NCI-H1092 treated with DMSO at 0.1 percent for 48 hours (cell line): ENCODE measurements around the gene ADGRV1.

ENCODE experiments used
- DNase-seq: peaks from one replicate; lab custom pipeline; 2025; lab: John Stamatoyannopoulos, UW

The ADGRV1 gene

DNA sequence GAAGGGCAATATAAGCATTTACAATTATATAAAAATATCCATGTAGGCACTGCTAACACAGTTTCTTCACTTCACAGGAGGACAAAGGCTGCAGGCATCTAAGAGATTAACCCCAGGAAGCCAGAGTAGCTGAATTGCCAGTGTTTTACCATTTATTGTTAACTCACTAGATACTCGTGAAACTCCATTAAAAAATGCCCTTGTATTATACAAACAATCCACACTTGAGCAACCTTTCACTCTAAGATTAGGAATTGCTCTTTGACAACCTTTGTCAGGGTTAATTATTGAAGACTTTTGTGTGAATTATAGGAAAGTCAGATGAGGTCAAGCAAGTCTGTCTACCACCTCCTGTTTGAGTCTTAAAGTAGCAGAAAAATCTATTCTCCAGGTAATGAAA lies 317.8 kb downstream of the ADGRV1 start:
- DNase-seq: no peak

DNA sequence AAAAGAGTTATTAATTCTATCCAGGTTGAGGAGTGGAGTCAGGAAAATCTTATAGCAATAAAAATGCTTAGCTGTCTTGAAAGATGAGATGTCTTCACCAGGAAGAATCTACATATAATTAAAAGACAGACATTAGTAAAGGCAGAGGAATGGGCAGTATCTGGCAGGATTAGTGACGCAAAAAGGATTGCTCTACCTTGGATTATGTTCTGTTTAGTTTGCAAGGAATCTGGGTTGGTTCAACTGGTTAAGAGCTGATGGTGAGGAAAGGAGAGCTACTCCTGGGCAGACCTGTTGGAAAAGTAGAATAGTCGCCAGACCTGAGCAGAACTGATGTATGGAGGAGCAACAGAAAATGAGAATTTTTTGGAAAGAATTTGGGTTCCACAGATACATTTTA lies 318.5 kb downstream of the ADGRV1 start:
- DNase-seq: no peak

DNA sequence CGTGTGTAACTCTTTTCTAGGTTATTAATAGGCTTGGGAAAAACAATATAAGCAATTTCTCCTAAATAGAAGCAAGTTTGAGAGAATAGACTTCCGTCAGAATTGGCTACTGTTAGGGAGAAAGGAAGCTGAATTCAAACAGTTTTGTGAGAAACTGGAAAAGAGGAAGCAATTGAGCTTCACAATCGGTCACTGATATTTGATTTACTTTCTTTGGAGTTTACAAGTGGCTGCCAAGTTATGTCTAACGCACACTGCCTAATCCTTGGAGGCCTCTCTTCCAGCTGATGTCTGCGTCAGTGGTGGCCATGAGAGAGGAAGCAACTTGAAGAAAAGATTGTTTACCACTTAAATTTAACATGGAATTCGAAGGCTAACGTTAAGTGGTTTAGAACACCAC lies 319.5 kb downstream of the ADGRV1 start:
- DNase-seq: no peak

DNA sequence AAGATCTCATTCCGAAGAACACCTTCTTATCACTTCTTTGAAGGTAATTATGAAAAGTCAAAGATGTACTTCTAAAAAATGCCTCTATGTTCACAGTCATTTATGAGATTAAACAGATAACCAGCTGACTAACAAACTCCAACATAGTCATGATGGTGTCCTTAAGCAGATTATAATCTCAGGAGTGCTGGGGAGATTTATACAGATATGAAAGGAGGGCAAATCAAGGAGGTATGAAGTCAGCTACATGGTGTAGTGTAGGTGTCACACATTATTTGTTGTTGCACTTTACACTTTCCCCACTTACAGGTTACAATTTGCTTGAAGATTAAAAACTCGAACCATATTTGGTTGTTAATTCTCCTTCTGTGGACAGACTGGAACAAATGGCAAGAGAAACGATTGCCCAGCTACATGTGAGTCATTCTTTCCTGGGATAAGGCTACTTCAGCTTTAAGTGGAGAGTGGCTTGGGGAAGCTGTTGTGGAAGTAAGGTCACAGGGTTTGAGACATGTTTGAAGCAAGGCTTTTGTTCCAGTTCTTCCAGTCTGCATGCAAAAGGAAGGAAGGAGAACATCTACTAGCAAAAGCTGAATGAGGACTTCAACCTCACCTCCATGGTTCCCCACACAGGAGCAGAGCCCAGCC lies 320.1 kb downstream of the ADGRV1 start:
- DNase-seq: no peak

DNA sequence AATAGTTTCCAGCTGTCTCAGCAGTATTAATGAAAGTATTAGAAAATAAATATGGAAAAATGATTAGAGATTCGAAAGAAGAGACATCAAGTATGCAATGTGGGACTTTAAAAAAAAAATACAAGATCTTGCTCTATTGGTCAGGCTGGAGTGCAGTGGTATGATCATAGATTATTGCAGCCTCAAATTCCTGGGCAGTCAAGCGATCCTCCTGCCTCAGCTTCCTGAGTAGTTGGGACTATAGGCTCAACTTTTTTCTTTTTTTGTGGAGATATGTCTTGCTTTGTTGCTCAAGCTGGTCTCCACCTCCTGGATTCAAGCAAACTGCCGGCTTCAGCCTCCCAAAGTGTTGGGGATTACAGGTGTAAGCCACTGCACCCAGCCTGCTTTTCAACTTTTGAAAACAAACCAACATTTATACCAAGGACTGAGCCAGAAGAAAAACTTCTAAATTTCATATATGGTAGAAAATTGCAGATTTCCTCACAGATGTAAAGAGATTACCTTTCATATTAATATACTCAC lies 323.1 kb downstream of the ADGRV1 start:
- no peak for DNase-seq

DNA sequence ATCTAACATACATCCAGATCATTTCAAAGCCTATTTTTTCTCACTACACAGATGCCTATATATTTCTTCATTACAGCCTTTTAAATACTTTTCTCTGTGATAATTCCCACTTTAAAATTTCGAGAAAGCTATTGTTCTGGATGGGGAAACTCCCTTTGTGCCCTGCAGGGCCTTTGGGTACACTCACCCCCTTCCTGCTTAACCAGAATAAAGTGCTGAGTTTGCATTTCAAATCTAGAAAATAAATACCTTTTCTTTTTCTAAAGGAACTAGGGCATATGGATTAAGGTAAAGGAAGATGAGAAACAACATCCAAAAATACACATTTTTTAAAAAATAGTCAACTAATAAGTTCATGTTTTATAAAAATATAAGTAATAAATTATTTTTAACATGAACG lies 323.9 kb downstream of the ADGRV1 start:
- no peak for DNase-seq

DNA sequence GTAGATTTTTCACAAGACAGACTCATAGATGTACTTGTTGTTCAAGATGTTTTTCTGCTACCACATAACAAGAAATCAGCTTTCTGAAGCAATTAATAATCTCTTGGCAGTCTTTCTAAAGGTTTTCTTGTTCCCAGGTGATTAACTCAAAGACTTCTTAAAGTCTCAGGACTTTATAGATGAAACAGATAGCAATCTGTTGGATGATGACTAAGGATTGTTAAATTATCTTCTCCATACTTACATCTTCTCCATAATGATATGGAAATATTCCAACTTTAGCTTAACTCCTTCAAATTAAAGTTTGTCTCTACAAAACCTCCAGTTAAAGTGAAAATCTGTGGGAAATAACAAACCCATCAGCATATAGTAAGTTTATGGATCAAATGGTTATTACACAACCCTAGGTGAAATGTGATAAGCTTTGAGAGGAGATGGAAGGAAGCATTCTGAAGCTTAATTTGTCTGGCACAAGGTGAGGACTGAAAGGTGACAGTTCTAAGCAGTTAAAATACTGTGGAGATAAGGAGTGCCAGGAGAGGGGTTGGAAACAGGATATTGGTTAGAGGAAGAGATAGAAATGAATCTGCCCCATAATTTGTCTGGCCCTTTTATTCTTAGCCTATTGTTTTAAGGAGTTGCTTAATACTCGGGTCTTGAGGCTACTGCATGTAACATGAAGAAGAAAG lies 326.7 kb downstream of the ADGRV1 start:
- DNase-seq: no peak

DNA sequence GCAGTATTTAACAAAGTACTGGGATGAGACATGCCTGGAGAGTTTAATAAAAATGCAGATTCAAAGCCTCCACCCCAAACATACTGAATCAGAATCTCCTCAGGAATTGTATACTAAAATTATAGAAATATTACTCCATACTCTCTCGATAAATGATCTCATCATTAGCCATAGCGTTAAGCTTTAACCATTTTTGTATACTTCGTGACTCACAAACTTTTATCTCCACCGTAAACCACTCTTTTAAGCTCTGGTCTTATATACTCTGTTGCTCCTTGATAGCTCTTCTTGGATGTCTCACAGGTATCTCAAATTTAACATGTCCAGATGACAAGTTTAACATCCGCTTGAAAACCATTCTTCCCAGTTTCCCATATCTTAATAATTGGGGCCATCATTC lies 327.8 kb downstream of the ADGRV1 start:
- no peak for DNase-seq

DNA sequence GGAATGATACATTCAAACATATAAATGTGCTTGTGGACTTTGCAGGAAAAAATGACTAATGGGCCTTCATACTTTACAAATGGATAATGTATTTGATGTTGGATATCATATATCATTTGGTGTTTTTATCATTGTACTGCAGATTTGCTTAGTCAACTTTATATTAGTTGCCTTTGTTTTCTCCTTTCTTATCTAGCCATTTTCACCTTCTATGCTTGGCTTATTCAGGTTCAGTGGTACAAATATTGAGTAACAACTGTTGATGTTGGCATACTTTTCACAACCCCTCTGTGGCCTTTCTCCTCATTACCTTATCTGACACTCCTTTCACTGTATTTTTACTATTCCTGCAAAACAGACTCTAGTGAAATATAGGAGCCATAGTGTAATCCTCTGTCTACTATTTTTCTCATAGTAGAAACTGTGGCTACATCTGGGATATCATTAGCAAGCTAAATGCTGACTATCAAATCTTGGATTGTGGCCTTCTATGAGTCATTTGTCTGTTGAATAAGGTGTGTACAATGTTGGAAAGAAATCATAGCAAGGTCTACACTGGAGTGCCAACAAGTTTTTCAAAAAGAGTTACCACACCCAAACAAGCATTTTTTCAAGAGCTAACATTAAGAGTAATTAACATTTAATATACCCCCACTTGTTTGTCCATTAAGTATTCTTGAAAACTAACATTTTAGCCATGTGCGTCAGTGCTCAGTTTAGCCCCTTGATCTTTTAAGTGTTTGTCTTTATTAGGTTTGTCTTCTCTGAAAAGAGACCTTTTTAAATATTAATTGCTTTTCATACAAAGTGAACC lies 330.1 kb downstream of the ADGRV1 start:
- DNase-seq: peak; percentile 2

DNA sequence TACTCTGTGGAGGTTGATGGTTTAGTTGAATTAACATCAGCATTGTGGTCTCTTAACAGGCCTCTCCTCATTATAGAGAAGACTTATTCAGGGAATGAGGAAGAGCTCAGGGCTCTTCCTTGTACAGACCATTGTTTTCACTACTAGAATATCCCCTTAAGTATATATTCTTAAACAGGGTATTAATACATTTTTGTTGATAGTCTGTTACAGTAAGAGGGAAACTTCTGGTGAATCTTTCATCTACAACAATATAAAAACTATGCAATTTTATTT lies 330.7 kb downstream of the ADGRV1 start:
- DNase-seq: no peak

DNA sequence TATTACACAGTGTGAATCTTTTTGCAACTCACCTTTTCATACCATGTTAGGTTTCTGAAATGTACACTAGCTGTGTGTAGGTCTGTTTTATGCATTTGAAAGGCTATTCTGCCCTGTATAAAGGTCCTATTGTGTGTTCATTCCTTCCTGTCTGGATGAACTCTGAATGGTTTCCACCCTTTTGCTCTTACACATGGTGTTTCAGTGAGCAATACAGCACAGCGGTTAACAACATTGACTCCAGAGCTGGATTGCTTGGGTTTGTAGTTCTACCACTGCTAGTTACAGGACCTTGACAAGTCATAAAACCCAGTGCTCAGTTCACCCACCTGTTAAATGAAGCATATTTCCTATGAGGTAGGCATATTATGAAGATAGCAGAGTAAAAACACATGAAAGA lies 331.6 kb downstream of the ADGRV1 start:
- DNase-seq: no peak

DNA sequence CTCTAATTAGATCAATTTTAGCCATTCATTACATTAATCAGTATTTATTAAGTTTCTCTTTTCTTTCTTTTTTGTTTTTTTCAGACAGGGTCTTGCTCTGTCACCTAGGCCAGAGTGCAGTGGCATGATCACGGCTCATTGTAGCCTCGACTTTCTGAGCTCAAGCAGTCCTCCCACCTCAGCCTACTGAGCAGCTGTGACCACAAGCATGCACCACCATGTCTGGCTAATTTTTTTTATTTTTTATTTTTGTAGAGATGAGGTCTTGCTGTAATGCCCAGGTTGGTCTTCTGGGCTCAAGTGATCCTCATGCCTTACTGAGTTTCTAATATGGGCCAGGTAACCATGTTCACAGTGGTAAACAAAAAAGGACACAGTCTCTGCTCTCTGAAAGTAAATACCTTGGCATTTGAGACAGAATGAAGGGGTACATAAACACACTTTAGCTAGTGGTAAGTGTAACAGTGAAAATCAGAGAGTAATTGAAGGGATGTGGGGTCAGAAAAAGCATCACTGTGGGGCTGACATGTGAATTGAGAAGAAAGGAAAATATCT lies 336.3 kb downstream of the ADGRV1 start:
- no peak for DNase-seq

DNA sequence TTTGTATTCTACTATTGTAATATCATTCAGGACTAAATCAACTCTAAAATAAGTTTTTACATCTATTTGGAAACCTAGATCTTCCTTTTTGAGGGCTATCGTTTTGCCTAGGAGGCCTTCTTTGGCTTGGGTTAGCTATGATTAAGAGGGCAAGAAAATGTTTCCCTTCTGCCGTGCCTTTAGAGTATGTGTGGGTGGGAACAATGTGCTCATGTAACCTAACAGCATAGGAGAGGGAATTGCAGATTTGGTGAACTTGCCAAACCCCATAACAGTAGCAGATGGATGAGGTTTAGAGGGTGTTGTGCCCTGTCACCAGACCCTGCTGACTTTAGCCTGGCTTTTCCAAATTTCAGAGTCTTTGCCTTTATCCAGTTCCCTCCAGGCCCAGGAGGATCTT lies 339.0 kb downstream of the ADGRV1 start:
- no peak for DNase-seq

DNA sequence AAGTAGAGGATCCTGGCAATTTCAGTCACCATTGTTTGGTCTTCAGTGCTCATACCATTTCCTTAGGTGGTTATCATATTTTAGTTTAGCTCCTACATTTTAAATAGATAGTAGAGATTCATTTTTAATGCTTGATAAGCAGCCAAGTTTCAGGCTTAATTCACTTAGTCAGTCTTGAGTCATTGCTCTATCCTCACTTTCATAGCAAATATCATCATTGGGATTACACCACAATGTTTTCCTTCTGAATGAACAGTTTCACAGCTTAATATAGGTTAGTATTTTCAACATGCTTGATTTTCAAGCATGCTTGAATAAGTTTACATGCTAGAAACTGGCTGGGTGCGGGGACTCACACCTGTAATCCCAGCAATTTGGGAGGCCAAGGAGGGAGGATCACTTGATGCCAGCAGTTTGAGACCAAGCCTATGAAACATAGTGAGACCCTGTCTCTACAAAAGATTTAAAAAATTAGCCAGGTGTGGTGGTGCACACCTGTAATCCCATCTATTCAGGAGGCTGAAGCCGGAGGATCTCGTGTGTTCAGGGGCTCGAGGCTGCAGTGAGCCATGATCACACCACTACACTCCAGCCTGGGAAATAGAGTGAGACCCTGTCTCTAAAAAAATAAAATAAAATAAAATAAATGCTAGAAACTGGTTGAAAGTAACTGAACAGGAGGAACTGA lies 339.9 kb downstream of the ADGRV1 start:
- no peak for DNase-seq

DNA sequence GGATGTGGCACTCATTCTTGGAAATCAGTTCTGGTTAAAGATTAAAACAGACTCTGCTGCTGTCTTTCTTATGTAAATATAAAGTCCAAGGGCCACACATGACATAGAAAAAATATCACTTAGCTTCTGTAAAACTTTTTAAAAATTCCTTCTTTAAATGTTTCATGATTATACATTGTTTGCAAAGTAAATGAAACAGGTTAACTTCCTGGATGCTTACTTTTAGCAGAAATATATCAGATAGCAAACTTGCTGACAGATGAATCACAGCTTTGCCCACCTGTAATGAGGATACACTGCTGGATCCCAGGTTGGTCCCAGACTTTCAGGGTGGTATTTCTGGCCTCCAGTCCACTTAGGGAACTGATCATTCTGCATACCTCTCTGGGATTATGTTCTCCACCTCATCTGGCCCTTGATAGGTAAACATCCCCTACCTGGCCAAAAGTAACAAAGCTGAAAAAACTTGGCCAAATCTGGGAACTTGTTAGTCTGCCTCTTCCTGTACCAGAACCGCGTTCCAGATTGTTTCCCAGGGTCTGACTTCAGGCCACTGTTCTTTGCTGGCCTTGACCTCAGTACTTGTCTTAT lies 340.5 kb downstream of the ADGRV1 start:
- DNase-seq: no peak

DNA sequence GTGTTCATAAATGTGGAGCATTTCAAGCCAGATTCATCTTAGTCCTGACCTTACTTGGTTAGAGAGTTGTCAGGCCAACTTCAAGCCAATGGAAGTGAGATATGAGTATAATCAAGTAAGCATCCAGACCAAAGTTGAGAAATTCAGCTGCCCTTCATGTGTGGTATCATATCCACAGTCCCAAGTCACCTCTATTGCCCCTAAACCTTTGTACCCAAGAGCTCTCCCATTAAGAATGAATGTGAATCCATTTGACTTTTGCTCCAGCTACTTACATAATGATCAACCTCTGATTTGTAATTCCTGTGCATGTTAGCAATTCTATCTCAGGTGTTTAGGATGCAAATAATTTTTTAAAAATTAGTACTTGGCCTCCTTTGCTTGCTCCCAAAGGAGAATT lies 342.7 kb downstream of the ADGRV1 start:
- no peak for DNase-seq

DNA sequence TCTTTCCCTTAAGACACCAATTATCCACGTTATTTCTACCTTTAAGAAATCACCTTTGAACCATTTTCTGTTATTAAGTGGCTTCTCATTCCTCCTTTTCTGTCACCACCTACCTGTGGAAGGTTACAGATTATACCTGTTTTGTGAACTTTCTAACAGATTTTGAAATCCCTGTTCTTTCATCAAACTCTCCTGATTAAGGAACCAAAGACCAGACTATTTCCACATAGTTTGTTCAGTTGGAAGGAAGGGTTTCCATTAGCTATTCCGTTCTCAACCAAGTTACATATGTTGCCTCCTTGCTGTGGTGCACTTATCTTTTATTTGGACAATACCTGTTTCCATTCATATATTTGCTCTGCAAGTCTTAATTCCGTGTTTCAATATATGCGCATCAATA lies 343.6 kb downstream of the ADGRV1 start:
- DNase-seq: no peak

DNA sequence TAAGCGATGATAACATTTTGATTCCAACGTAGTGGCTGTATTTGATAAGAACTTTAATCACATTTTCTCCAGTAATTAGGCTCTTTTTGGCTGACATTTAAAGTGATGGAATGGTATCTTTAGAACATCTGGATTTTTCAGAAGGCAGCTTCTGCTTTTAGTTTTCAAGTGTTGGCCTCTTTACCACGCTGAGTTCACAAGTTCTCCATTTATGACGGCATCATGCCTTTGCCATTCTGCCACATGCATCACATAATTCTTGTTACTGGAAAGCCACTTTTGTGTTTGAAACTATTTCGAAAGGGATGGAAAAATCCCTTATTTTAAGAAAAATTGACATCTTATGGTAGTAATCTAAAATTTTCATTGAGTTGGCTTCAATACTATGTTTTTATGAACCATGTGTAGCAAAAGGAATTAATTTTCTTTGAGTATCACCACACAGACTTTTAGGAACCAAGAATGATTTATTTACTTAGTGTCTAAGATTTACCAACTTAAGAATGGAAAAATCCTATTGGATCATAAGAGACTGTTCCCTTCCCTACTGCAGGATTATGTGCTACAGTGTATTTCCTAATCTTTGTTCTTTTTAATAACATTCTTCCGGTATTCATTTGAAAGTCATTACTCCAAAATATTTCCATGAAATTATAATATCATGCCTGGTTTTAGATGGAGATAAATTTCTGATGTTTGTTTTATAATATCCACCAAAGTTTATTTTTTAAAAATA lies 344.2 kb downstream of the ADGRV1 start:
- DNase-seq: no peak

DNA sequence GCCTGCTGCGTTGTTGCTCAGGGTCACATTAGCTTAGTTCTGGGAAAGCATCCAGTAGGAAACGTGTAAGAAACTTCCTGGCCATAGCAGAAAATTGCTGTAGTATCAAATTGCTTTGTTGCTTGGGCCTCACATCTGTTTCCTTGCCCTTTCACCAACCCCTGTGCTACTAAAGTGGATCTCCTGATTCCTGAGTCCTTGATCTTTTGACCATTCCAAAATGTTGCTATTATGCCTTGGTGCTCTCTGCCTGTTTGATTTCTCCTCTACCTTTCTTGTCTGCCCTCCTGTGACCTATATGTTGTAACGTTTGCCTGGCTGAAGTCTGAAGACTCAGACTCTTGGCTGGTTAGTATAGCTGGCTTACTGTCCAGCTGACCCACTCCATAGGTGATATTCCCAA lies 350.5 kb downstream of the ADGRV1 start:
- DNase-seq: no peak

DNA sequence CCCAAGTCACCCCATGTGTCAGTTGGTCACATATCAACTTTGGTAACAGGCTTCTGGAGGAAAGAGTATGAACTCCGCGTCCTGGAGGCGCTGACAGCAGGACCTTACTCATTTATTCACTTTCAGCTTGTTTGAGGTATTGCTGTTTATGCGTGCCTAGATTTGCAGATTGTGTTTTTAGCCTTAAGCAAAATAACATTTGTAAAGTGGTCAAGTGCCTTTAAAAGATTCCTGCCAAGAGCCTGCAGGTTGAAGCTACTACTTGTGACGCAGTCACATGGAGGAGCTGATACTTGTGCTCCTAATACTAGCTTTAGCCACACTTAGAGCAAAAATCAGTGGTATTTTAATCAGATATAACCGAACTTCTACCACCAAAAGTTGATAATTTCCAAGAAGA lies 351.3 kb downstream of the ADGRV1 start:
- DNase-seq: no peak

DNA sequence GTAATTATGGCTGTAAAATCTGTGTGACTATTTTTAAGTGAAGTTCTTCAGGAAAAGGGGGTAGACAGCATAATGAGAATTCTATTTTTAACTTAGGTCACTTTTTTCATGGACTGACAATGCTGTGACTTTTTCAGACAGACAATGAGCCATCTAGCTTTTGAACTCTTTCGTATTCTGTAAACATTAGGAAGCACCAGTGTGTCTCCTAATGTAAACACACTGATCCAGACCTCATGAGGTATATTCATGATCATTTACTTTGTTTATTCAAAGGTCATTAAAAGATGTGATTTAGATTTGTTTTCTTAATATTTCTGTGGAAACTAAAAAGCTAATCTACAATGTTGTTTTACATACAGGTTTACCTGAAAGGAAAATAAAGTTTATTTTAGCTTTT lies 352.6 kb downstream of the ADGRV1 start:
- DNase-seq: peak; percentile 12
